HK-2 (cell line): ENCODE results near the gene ST6GAL1.
"Not testable (repeated sequence)": the region's sequence is repeated elsewhere in the genome, so short reads cannot be mapped to it uniquely, and the experiment has no call there.

Experiments
- DNase-seq: peaks from one replicate; pipeline ENCODE4 v3.0.0-alpha.2; 2018; ENCODE audit not compliant: unreplicated experiment

ST6GAL1 gene

DNA sequence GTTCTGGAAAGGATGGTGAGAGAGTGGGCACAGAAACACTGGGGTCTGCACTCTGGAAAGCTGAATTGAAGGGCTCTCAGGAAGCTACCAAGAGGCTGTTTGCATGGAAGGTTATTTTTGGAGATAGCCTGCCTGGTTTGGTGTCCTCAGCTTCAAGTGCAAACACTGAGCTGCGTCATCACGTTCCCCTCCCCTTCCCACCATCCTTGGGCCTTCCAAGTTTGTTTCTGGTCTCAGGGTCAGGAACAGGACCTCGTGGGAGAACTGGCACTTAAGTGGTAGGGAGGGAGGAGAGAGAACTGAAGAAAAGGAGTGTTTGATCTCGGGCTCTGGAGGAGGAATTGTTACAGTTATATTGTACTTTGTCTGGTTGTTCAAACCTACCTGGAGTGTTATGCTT, 10.6 kb downstream of the ST6GAL1 start:
- DNase-seq, result no peak

DNA sequence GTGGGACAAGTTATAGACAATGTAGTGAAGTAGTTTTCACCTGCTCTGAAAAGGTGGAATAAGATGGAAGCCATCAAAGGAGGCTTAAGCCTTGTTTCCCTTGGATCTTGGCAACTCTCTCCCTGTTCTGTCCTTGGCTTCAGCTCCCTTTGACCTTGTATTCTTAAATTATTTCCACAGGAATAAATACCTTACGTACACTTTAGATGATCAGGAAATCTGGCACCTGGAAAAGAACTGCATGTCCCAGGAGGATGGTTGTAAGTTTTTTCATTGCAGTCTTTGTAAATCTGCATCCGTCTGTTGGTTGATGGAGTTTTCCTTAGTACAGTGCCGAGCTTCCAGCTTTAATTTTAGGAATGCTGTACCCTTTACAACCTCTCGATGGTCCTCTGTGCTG, 11.8 kb downstream of the ST6GAL1 start:
- DNase-seq, result no peak

DNA sequence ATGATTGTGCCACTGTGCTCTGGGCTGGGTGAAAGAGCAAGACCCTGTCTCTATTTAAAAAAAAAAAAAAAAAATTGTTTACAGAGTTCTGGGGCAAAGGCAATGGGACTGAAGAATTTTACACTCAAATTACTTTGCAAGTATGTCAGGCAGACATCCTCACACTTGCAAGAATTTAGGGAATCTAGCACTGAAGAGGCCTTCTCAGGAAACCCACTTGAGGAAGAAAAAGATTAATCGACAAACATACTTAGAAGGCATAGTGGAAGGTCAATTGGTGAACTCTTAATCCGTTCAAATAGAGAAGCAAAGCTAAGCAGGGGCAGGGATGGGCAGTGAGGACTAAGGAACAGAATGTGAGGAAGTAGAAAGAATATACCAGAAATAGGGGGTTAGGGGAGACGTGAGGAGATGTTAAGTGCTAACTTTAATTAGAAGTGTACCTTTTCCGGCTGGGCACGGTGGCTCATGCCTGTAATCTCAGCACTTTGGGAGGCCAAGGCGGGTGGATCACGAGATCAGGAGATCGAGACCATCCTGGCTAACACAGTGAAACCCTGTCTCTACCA, 15.0 kb downstream of the ST6GAL1 start:
- no peak for DNase-seq

DNA sequence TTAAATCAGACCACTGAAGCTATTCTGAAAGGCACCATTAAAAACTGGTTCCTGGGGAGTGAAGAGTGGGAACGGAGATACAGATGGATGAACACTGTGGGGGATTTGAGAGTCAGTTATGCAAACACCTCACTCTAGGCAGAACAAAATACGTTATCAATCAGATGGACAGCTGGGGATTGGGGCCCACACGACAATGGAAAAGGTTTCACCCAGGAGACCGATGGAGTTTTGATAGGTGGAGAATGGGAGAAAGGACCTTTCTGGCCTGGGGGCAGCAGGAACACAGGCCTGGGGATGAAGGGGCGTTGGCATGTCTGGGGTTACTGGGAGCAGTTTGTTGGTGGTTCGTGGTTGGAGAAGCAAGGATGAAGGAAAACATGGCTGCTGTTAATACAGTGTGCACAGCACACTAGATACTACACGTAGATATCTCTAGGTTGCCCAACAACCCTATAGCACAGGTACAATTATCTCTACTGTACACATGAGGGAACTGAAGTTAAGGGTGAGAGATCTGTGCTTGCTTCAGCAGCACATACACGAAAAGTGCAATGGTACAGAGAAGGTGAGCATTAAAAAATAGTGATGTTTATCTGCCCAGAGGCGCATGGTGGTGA, 16.5 kb downstream of the ST6GAL1 start:
- no peak for DNase-seq

DNA sequence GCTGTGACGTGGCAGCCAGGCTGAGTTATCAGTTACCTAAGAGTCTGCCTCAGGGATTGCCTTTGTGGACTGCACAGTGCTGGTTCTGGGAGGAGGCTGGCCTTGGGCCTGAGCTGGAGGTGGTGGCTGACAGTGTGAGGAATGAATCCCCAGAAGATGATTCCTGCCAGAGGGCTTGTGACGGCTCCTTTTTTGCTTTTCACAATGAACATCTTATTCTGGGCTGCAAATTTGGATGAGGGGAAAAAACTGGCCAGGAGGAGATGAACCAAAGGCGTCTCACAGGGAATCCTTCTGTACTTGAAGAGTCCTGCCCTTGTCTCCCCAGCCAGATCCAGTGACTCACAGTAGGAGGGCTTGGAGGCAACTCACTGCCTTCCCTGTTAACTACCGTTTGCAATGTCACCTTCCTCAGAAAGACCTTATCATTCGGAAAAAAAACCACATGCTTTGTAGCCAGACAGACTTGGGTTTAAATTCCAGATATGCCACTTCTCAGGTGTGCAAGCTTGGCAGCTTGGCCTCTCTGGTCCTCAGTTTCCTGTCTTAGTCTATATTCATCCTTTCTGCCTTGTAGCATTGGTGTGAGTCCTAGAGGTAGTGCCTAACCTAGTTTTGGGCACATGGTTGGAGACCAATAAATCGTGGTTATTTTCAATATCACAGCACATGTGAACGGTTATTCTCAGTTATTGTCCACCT, 19.1 kb downstream of the ST6GAL1 start:
- DNase-seq, result no peak

DNA sequence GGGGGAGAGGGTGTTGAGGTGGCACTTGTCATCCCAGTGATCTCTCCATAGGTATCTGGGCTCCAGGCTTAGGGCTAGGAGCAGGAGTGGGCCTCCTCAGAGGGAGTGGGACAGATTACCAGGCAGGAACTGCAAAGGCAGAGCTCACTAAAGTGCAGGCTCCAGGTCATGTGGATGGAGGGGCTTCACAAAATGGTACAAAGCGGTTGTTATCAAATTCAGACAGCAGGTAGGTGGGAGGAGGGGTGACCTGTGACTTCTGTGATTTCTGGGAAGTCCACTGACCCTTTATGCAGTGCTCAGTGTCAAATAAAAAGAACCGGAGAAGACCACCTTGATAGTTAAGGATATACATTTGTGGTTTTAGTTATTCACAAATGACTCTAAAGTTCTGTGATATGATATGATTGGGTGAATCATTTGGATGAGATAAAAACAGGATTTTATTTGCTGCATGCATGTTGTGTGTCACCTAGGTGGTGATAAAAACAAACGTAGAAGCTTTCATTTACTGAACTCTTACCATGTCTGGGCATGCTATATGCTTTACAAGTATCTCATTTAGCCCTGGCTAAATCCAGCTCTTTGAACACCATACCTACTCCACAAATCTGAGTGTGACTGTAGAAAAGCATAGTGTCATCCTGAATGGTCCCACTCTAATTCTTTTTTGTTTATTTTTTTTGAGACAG, 20.2 kb downstream of the ST6GAL1 start:
- no peak for DNase-seq

DNA sequence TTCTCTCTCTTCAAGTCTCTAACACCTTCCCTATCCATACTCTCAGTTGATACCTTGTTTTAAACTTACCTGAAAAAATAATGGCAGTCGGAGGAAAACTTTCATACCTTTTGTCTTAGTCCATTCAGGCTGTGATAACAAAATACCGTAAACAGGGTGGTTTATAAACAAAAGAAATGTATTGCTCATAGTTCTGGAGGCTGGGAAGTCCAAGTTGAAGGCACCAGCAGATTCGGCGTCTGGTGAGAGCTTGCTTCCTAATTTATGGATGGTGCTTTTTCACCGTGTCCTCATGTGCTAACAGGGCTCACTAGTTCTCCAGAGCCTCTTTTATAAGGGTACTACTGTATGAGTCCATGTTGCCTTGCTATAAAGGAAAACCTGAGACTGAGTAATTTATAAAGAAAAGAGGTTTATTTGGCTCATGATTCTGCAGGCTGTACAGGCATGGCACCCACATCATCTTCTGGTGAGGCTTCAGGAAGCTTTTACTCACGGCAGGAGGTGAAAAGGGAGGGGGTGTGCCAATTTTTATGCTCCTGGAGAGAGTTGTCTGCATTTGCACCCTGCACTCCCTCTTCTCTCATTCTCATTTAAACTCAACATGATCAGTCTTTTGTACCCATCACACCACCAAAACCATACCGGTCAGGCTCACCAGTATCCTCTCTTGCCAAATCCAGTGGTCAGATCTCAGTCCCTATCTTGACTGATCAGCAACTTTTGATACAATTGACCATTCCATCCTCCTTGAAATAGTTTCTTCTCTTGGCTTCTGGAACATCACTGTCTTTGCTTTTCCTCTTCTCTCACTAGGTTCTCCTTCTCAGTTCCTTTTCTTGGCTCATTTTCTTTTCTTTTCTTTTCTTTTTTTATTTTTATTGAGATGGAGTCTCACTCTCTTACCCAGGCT, 21.6 kb downstream of the ST6GAL1 start:
- DNase-seq, result no peak

DNA sequence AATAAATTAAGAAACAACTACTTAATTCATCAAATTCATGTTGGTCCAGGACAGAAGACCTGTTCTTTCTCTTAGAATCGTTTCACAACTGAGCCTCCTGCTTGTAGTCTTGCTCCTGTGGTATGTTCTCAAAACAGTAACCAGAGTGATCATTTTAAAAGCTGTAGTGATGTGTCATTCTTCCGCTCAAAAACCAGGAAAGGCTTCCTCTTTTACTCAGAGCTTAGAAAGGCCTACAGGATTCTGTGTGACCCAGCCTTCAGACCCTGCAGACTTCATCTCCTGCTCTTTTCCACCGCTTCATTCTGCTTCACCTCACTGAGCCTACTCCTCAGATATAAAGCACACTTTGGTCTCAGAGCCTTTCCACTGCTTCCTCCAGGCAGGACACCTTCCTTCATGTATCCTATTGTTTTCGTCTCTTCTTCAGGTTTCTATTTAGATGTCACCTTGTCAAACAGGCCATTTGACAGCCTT, 22.7 kb downstream of the ST6GAL1 start:
- no peak for DNase-seq

DNA sequence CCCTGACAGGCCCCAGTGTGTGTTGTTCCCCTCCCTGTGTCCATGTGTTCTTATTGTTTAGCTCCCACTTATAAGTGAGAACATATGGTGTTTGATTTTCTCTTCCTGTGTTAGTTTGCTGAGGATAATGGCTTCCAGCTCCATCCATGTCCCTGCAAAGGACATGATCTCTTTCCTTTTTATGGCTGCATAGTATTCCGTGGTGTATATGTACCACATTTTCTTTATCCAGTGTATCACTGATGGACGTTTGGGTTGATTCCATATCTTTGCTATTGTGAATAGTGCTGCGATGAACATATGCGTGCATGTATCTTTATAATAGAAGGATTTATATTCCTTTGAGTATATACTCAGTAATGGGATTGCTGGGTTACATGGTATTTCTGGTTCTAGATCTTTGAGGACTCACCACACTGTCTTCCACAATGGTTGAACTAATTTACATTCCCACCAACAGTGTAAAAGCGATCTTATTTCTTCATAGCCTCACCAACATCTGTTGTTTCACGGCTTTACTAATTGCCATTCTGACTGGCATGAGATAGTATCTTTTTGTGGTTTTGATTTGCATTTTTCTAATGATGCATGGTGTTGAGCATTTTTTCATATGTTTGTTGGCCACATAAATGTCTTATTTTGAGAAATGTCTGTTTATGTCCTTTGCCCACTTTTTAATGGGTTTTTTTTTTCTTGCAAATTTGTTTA, 23.8 kb downstream of the ST6GAL1 start:
- DNase-seq, result not testable (repeated sequence)

DNA sequence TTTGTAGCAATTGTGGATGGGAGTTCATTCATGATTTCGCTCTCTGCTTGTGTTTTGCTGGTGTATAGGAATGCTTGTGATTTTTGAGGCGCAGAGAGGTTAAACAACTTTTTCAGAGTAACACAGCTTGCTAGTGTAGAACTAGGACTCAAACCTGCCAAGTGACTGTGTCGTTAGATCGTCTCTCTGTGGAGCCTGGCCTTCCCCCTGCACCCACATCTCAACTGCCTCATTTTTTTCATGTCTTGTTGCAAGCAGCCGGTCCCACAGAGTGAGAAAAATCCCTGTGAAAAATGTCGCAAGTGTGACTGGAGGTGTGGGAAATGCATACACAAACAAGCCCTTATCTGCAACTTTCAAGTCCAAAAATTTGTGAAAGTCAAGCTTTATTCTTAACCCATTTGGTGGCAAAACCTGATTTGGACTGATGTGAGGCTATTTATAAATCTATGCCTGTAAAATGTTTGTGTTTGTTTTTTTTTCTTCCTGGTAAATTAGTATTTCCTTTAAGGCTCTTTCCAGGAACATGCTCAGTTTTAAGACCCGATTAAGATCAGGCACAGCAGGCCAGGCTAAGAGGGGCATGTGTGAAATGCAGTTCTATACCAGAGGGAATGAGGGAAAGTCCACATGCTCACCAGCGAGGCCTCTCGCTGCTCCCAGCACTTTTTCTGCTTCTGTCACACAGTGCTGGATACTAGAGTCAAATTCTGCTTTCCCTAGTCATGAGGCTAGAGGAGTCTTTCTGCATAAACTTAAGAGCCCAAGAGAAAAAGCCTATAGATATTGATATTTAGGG, 25.8 kb downstream of the ST6GAL1 start:
- no peak for DNase-seq

DNA sequence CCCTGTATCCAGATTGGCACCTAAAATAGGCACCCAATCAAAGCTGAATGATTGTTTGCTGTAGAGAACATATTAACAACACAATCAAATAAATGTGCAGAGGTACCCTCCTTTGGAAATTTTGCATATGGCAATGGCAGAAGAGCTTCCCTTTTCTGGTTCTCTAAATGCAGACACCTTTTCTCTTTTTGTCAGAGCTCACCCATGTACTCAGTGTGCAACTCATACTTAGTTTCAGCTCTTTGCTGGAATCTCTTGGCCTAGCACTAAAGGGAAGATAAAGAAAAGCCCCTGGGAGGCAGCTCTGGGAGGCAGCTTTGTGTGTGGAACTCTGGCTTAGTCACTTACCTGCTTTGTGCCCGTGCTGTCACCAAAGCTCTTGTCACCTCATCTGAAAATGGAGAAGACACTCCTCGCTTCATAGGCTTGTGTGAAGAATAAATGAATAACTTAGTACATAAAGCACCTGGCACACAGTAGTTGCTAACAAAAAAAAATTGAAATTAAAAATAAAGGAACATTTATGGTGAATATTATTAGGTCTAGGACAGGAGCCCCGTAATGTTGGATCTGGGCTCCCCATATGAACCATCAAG, 28.8 kb downstream of the ST6GAL1 start:
- DNase-seq, result no peak

DNA sequence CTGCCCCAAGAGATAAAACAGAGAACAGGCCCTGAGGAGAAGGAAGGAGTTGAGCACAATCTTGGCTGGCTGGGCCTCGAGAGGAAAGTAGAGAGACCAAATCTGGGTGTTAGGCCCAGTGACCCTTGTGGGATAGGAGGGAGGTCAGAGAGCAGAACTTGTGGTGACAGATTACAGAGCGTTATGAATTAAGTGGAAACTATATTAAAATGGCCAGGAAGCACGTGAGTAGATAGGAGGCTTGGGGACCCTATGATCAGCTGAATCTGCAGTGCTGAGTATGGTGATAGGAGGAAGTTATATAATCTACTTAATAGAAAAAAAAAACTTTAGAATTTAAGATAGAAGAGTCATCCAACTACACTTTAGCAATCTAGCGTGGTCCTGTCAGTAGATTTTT, 30.0 kb downstream of the ST6GAL1 start:
- no peak for DNase-seq

DNA sequence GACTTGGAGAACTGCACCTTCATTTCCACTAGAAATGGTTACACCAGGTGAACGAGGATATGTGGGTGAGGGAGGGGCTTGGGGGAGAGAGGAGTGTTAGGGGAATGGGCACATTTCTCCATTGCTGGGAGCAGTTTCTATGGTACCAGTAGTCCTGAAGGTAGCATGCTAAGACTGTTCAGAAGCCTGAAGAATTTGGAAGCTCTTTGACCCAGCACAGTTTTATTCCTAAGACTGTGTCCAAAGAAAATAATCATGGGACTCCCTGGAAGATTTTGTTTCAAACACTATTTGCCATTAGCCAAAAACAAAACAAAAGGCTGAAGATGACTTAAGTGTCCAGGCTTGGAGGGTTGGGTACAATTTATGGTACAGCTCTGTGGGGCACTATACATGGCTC, 32.1 kb downstream of the ST6GAL1 start:
- DNase-seq, result no peak

DNA sequence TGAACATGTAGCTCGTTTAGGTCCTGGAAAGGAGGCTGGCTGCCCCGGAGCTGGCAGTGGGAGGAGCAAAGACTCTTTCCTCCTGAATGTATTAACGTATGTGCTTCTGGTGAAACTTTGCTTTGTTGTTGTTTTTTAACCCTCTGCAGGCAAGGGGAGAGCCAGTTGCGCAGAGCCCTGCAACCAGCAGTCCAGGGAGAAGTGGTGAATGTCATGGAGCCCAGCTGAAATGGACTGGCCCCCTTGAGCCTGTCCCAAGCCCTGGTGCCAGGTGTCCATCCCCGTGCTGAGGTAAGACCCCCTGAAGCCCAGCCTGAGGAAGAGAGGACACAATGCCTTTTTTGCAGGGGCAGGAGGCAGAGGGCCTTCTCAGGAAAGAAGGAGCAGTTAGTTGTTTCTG, 33.3 kb downstream of the ST6GAL1 start:
- DNase-seq, result no peak

DNA sequence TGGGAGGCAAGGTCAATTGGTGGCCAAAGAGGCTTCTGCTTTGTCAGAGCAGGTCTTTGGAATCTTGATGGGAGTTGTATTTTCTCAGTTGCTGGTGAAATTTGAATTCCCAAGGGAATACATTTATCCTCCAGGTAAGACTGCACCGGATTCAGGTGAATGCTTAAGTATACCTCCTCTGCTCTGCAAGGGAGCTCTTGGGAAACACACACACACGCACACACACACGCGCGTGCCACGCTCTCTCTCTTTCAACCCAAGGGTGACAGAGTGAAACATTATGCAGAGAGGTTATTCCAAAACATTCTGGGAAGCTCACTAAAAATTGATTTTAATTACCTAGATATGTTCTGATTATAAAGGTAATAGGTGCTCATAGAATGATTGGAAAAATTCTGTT, 33.7 kb downstream of the ST6GAL1 start:
- no peak for DNase-seq

DNA sequence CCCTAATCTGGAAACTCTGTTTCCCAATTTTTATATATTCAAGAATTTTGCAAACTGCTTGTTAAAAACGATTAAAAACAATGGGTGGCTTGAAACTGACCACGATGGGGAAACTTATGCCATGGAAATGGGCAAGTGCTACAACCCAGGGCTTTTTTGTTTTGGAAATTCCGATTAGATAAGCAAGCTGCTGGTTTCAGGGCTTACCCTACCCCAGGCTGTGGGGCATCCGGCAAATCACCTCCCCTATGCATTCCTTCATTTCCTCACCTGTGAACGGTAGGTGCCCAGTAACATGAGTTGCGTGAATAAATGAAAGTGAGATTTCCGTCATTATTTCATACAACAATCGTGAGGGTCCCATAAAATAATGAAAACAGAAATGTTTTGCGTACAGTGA, 34.3 kb downstream of the ST6GAL1 start:
- no peak for DNase-seq

DNA sequence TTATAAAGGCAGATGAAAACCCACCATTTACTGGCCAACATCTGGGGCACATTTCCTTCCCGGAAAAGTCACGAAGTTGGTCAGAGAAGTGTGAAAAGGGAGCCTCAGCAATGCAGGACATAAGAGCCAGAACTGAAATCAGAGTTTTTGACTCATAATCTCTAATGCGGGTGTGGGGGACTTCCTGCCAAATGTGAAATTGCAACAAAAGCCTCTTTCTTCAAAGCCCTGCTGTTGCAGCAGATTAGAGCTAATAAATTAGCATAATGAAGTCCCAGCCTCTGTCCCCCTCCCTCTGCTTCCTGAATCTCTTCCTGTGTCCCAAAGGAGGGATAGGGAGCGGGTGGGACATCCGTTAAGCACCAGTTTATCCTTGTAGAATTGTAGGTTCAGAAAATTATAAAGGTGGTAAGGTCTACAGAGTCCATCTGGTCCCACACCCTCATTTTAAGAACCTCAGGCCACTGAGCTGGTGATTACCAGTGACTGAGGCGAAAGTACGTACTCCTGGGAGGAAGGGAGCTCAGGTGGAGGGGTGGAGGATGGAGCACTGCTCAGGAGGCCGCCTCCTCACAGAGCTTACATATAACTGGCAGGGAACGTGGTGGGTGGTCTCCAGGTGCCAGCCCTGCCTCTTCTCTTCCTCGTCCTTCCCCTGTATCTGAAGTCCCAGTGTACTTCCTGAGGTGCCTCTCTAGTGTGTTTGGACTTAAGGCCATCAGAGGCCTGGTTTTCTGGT, 35.0 kb downstream of the ST6GAL1 start:
- DNase-seq, result no peak

DNA sequence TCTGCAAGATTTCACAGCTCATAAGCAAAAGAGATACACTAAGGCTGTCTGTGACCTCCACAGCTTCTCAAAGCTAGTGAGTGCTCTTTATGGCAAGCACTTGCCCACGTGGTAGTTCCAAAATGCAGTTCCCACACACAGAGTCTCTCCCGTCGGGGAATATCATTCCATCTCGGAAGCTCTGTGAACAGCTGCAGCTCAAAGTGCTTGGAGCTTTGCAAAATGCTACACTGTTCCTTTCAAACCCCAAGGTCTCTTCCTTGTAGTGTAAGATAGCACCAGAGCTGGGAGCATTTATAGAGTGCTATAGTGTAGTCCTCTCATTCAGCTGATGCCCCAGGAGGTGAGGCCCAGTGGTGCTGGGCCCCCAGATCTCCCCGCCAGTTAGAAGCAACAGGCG, 36.1 kb downstream of the ST6GAL1 start:
- DNase-seq, result no peak

DNA sequence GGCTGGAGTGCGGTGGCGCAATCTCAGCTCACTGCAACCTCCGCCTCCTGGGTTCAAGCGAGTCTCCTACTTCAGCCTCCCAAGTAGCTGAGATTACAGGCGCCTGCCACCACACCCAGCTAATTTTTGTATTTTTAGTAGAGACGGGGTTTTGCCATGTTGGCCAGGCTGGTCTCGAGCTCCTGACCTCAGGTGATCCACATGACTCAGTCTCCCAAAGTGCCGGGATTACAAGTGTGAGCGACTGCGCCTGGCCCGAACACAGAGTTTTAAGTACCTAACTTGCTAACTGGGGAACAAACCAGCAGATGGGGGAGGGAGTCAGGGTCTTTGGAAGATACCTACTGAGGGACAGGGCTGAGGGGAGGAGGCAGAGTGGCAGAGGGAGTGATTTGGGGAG, 36.9 kb downstream of the ST6GAL1 start:
- not testable (repeated sequence) for DNase-seq
